Measurements from ENCODE around the gene NRXN3.

DNA sequence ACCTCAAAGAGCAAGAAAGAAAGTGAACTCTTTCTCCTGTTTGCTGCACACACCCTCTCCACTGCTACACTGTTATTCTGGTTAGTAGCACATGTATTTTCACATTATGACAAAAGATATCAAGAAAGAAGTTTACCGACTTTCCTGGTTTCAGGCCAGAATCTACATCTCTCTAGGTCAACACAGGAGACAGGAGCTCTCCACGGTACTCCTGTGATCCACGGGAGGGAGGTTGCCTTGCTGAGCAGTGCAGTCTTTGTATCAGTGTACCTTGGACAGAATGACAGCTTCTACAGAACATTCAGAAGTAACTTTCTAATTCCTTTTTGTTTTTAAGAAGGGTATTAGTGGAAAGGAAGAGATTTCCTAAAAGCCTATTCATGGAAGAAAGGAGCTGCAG, 805.6 kb downstream of the NRXN3 start:
- TF ChIP-seq, protein P1, sequence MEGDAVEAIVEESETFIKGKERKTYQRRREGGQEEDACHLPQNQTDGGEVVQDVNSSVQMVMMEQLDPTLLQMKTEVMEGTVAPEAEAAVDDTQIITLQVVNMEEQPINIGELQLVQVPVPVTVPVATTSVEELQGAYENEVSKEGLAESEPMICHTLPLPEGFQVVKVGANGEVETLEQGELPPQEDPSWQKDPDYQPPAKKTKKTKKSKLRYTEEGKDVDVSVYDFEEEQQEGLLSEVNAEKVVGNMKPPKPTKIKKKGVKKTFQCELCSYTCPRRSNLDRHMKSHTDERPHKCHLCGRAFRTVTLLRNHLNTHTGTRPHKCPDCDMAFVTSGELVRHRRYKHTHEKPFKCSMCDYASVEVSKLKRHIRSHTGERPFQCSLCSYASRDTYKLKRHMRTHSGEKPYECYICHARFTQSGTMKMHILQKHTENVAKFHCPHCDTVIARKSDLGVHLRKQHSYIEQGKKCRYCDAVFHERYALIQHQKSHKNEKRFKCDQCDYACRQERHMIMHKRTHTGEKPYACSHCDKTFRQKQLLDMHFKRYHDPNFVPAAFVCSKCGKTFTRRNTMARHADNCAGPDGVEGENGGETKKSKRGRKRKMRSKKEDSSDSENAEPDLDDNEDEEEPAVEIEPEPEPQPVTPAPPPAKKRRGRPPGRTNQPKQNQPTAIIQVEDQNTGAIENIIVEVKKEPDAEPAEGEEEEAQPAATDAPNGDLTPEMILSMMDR (IDR thresholded peaks at IDR 0.05; ENCODE audit: low read length), result no peak
- no peak for TF ChIP-seq EZH2 (IDR thresholded peaks at IDR 0.05; ENCODE audit: borderline replicate concordance, low read length)

All from OCI-LY1 (cell line).